ENCODE data around the gene OLFM1.

The OLFM1 gene

DNA sequence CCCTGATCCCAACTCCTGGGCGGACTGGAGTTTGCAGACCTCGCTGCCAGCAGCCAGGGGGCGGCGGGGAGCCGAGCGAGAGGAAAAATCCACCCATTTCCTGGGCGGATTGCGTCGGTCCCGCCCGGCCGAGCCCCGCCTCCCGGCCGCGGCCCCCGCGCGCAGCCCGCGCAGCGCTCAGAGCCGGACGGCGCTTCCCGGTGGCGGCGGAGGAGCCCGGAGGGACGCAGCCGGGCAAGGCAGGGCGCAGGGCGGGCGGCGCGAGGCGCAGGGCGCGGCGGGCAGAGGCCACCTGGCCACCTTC, at the start of gene OLFM1:
TSS of gene OLFM1 (plus strand) at position 180 of the 304 bp plus-strand sequence. CDS start 322 bp downstream, outside the sequence.
- TF ChIP-seq, protein P1, sequence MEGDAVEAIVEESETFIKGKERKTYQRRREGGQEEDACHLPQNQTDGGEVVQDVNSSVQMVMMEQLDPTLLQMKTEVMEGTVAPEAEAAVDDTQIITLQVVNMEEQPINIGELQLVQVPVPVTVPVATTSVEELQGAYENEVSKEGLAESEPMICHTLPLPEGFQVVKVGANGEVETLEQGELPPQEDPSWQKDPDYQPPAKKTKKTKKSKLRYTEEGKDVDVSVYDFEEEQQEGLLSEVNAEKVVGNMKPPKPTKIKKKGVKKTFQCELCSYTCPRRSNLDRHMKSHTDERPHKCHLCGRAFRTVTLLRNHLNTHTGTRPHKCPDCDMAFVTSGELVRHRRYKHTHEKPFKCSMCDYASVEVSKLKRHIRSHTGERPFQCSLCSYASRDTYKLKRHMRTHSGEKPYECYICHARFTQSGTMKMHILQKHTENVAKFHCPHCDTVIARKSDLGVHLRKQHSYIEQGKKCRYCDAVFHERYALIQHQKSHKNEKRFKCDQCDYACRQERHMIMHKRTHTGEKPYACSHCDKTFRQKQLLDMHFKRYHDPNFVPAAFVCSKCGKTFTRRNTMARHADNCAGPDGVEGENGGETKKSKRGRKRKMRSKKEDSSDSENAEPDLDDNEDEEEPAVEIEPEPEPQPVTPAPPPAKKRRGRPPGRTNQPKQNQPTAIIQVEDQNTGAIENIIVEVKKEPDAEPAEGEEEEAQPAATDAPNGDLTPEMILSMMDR (IDR thresholded peaks at IDR 0.05; ENCODE audit: borderline replicate concordance, insufficient read depth, low read depth, low read length), result peak; percentile 37; the same call in 1 of the 2 replicates
- no peak within 1 kb of the TSS for H3K4me3 ChIP-seq (ENCODE audit: low read depth, low read length)

DNA sequence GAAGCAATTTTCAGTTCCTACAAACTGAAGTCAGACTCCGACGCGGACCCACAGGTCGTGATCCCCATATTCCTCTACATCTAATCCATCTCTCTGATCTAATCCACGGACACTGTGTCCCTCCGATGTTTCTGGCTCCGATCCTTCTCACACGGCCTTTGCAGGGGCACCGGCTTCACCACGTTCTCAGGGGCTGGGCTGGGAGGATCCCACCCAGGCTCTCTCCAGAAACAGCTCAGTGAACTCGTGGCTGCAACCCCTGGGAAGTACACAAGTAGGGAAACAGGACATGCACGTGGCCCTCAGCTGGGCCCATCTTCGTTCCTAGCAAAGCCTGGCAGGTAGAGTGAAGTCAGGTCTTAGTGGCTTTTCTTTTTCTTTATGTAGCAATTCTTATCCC, 49.1 kb upstream of the OLFM1 start:
- no peak overlapping the region for H3K4me3 ChIP-seq (ENCODE audit: low read depth, low read length)

DNA sequence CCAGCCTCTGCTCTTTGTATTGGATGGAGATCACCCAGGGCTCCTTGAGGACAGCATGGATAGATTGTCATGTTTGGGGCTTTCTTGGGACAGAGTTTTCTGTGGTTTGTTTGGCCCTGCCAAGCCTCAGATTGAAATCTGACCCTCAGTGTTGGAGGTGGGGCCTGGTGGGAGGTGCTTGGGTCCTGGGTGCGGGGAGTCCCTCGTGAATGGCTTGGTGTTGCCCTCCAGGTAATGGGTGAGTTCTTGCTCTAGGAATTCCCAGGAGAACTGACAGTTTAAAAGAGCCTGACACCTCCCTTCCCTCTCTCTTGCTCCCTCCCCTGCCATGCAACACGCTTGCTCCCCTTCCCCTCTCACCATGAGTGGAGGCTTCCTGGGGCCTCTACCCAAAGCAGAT, 48.6 kb upstream of the OLFM1 start:
- no peak overlapping the region for H3K4me3 ChIP-seq (ENCODE audit: low read depth, low read length)
- TF ChIP-seq, protein P1 (IDR thresholded peaks at IDR 0.05; ENCODE audit: borderline replicate concordance, insufficient read depth, low read depth, low read length), result no peak

More for the DNA sequence above, 49.1 kb upstream of the OLFM1 start:
- TF ChIP-seq, protein P1 (IDR thresholded peaks at IDR 0.05; ENCODE audit: borderline replicate concordance, insufficient read depth, low read depth, low read length), result no peak

DNA sequence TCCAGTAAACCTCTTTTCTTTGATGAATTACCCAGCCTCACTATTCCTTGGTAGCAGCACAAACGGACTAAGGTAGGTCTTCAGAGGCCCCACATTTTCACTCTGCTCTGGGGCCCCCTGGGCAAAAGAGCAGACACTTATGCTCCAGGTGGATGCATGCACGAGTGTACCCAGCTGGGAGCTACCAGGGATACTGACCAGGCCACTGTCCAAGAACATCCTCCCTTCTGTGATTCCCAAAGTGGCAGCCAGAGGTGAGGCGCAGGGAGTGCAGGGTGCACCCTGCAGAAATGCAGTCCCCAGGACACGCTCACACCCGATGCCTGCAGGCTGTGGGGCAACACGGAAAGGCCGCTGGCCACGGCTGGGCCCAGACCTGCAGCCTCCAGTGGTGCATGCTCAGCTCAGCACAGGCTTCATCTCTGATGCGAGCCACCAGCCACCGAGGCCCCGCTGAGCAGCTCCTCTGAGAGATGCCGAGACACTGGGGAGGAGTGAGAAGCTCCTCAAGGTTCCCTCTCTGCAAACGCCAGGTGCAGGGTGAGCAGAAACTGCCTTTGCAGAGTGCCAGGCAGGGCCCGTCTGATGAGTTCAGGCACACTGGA, 48.1 kb upstream of the OLFM1 start:
- no peak overlapping the region for H3K4me3 ChIP-seq (ENCODE audit: low read depth, low read length)
- TF ChIP-seq, protein P1 (IDR thresholded peaks at IDR 0.05; ENCODE audit: borderline replicate concordance, insufficient read depth, low read depth, low read length), result no peak

DNA sequence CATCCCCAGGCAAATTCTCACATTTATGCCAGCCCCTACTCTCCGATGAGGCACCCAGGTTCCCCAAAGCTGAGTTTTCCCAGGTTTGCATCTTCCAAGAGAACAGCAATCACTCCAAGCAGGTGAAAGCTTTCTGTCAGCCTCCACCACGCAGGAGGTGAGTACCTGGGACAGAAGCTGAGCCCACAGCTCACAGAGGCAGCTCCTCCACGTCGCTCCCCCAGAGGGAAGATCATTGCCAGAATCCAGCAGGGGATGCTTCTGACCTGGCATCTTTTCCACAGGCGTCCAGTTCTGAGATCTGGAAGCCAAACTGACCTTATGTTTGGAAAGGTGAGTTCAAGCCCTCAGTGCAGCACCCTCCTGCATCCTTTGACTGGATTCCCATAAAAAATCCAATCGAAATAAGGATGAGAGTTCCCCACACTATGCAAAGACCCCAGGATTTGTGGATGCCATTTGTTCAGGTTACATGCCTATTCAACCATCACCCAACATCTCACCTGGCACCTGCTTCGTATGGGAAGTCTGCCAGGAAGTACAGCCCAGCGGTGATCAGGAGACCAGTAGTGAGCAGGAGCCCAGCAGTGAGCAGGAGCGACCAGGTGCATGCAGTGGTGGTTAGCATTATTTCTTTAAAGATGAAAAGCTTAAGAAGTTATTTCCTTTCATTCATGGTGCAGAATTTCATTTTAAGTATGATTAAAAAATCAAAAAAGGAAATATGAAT, 47.4 kb upstream of the OLFM1 start:
- H3K4me3 ChIP-seq (ENCODE audit: low read depth, low read length), result no peak overlapping the region
- TF ChIP-seq, protein P1 (IDR thresholded peaks at IDR 0.05; ENCODE audit: borderline replicate concordance, insufficient read depth, low read depth, low read length), result no peak

DNA sequence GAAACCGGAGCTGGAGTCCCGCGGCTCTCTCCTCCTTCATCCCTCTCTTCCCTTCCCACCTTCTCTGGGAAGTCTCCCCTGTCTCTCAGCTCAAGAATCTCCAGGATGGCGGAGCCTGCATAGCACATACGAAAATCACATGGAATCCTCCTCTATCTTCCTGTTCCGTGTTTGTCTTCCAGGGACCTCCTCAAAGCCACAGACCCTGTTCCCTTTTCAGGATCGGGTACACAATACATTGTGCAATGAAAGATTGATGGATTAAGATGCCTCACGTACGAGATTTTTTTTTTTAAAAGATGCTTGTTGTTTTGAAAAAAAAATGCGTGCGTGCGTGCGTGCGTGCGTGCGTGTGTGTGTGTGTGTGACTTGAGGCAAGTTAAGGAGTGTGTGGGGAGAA, 46.6 kb upstream of the OLFM1 start:
- H3K4me3 ChIP-seq (ENCODE audit: low read depth, low read length), result no peak overlapping the region
- TF ChIP-seq, protein P1 (IDR thresholded peaks at IDR 0.05; ENCODE audit: borderline replicate concordance, insufficient read depth, low read depth, low read length), result no peak

DNA sequence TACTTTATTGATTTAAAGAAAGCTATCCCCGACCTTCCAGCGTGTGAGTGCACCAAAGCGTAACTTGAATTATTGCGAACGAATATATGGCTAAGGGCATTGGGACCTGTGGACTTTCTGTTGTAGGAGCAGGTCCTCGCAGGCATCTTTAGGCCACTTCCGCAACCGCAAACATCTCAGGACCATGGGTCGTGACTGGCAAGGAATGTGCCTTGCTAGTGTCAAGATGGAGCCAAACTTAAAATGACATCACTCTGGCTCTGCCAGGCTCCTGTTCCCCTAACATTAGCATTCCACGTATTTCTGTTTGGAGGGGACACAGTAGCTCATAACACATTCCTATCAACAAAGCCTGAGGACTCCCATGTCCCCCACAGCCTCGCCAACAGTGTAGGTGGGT, 44.1 kb upstream of the OLFM1 start:
- TF ChIP-seq, protein P1 (IDR thresholded peaks at IDR 0.05; ENCODE audit: borderline replicate concordance, insufficient read depth, low read depth, low read length), result no peak
- H3K4me3 ChIP-seq (ENCODE audit: low read depth, low read length), result no peak overlapping the region
